ENCODE measurements around the gene DDX10.

DNA sequence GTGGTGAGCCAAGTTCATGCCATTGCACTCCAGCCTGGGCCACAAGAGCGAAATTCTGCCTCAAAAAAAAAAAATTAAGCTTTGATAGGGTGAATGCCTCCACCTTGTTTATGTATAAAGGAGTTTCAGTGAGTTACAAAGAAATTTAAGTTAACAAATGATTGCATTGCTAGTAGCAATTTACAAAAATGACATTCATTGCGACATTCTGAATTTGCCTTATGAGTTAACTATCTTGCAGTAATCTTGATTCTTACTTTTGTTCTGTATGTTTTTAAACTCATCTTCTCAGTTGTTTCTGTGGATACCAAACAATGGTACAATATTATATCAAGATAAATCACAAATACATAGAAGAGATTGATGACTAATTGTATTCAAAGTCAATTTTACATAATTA lies 207.0 kb downstream of the DDX10 start:
- TF ChIP-seq, protein P1, sequence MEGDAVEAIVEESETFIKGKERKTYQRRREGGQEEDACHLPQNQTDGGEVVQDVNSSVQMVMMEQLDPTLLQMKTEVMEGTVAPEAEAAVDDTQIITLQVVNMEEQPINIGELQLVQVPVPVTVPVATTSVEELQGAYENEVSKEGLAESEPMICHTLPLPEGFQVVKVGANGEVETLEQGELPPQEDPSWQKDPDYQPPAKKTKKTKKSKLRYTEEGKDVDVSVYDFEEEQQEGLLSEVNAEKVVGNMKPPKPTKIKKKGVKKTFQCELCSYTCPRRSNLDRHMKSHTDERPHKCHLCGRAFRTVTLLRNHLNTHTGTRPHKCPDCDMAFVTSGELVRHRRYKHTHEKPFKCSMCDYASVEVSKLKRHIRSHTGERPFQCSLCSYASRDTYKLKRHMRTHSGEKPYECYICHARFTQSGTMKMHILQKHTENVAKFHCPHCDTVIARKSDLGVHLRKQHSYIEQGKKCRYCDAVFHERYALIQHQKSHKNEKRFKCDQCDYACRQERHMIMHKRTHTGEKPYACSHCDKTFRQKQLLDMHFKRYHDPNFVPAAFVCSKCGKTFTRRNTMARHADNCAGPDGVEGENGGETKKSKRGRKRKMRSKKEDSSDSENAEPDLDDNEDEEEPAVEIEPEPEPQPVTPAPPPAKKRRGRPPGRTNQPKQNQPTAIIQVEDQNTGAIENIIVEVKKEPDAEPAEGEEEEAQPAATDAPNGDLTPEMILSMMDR (IDR thresholded peaks at IDR 0.05; ENCODE audit: insufficient read depth, low read length): no peak
- no peak for TF ChIP-seq POLR2AphosphoS5 (IDR thresholded peaks at IDR 0.05; ENCODE audit: low read depth)

Data from HL-60 (cell line).